H4 (cell line): ENCODE results near the gene GPATCH3. TPM values are rescaled to one million over a fixed set of nuclear protein-coding genes. Genes with fewer than 3 reads are reported as not detected.
"Not testable (repeated sequence)": the region's sequence is repeated elsewhere in the genome, so short reads cannot be mapped to it uniquely, and the experiment has no call there.

Experiments used
- DNase-seq: peaks from one replicate; pipeline ENCODE4 v3.0.0-alpha.2; 2015; ENCODE audit warnings: low spot score
- total RNA-seq: library from RNA; depleted of rRNA; stranded (reverse); fragments of >200 nt; shearing (Covaris generic); gene quantifications from 2 replicates; pipeline ENCODE4 v1.2.3, GENCODE V29; 2014; rRNA removed

GPATCH3 gene
- total RNA-seq, 1 experiment from 2014 or later, result 5.1 TPM

GRCh38 chr1:26847826-26848225, 52.4 kb downstream of the GPATCH3 start:
- not testable (repeated sequence) for DNase-seq

GRCh38 chr1:26844424-26845196, 55.7 kb downstream of the GPATCH3 start:
- DNase-seq, result no peak

Other genes starting within 250 kb of the GPATCH3 start
- 10.7 and 13.0 TPM in 2 replicates for gene ARID1A, start 204.5 kb downstream of the GPATCH3 start, total RNA-seq
- 14.5 and 15.2 TPM in 2 replicates for gene PIGV, start 112.5 kb downstream of the GPATCH3 start, total RNA-seq
- gene ZDHHC18, start 73.8 kb downstream of the GPATCH3 start, total RNA-seq, result 13.8 and 15.9 TPM in 2 replicates
- gene SFN, start 37.3 kb downstream of the GPATCH3 start, total RNA-seq, result 0.53 and 1.0 TPM in 2 replicates
- 13.0 and 14.2 TPM in 2 replicates for gene GPN2, start 10.2 kb downstream of the GPATCH3 start, total RNA-seq
- gene NR0B2, start 13.5 kb upstream of the GPATCH3 start, total RNA-seq, result not detected in 2 replicates
- gene NUDC, start 21.3 kb upstream of the GPATCH3 start, total RNA-seq, result 44.2 and 55.1 TPM in 2 replicates
- not detected in 2 replicates for gene KDF1, start 60.0 kb upstream of the GPATCH3 start, total RNA-seq
- gene TRNP1, start 93.2 kb upstream of the GPATCH3 start, total RNA-seq, result 3.1 and 3.3 TPM in 2 replicates
- gene TENT5B, start 112.4 kb upstream of the GPATCH3 start, total RNA-seq, result 1.0 and 2.0 TPM in 2 replicates